HG03565 (cell line): ENCODE results near the gene SPATA16.

Experiments
- ATAC-seq: cut with Tn5 transposase; IDR thresholded peaks from one replicate; pipeline ENCODE4 v1.9.1; 2021; ENCODE audit warnings: mild to moderate bottlenecking, moderate library complexity; ENCODE audit not compliant: unreplicated experiment

SPATA16 gene

GRCh38 chr3:172958565-172958964, 182.5 kb downstream of the SPATA16 start:
- ATAC-seq = no peak

GRCh38 chr3:172953571-172953970, 187.5 kb downstream of the SPATA16 start:
- no peak for ATAC-seq

GRCh38 chr3:172951511-172951910, 189.5 kb downstream of the SPATA16 start:
- ATAC-seq = no peak

- no peak for ATAC-seq
Measured at GRCh38 chr3:172946061-172946460, 195.0 kb downstream of the SPATA16 start.

- no peak for ATAC-seq
Measured at GRCh38 chr3:172939651-172940293, 201.3 kb downstream of the SPATA16 start.

GRCh38 chr3:172938788-172939187, 202.2 kb downstream of the SPATA16 start:
- ATAC-seq = no peak

GRCh38 chr3:172931746-172932285, 209.2 kb downstream of the SPATA16 start:
- no peak for ATAC-seq

- ATAC-seq = no peak
Measured at GRCh38 chr3:172929451-172929850, 211.6 kb downstream of the SPATA16 start.

- ATAC-seq = no peak
Measured at GRCh38 chr3:172924546-172924945, 216.5 kb downstream of the SPATA16 start.

- ATAC-seq = no peak
Measured at GRCh38 chr3:172919297-172919683, 221.7 kb downstream of the SPATA16 start.

- no peak for ATAC-seq
Measured at GRCh38 chr3:172918568-172919296, 222.3 kb downstream of the SPATA16 start.

- no peak for ATAC-seq
Measured at GRCh38 chr3:172918165-172918564, 222.9 kb downstream of the SPATA16 start.

- ATAC-seq = no peak
Measured at GRCh38 chr3:172915911-172916514, 225.0 kb downstream of the SPATA16 start.

- ATAC-seq = no peak
Measured at GRCh38 chr3:172914854-172915253, 226.2 kb downstream of the SPATA16 start.

- ATAC-seq = no peak
Measured at GRCh38 chr3:172913911-172914655, 227.0 kb downstream of the SPATA16 start.

- no peak for ATAC-seq
Measured at GRCh38 chr3:172911142-172911541, 229.9 kb downstream of the SPATA16 start.

GRCh38 chr3:172908771-172909270, 232.2 kb downstream of the SPATA16 start:
- no peak for ATAC-seq

GRCh38 chr3:172905451-172905850, 235.6 kb downstream of the SPATA16 start:
- ATAC-seq = no peak

- no peak for ATAC-seq
Measured at GRCh38 chr3:172904711-172905373, 236.2 kb downstream of the SPATA16 start.

GRCh38 chr3:172903642-172904320, 237.3 kb downstream of the SPATA16 start:
- no peak for ATAC-seq
